Measurements from ENCODE around the gene ERICH2.

DNA sequence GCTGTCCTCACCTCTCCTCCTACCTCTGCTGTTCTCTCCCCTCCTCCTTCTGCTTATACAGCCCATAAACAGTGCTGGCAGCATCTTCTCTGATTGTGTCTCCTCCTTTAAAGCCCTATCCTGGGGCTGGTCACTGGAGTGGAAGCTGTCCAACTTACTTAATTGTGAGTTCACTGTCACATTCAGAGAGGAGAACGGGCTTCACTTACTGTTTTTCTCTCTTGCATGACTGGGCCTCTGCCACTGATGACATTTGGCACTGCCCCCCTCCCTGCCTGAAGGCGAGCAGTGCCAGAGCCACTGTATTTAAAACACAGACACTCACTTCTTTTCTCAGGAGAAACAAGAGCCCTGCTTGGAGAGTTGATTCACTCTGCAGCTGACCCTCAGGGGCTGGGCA, 58.9 kb downstream of the ERICH2 start:
- TF ChIP-seq NFIC (IDR thresholded peaks at IDR 0.05; ENCODE audit: low read length) (no peak), RAD21 (CRISPR knock-in tag; IDR thresholded peaks at IDR 0.05) (no peak)
